Neuronal stem cell (in vitro differentiated cells): ENCODE results near the gene RGS14.
A peak's percentile ranks its signal among the peaks of the same experiment; 100 is the strongest.

ENCODE experiments used
- DNase-seq: peaks from one replicate; pipeline ENCODE4 v3.0.0-alpha.2; 2013; ENCODE audit warnings: low spot score
- H2AFZ ChIP-seq: one replicate; pipeline ENCODE4 v1.6.1; 2013; ENCODE audit warnings: mild to moderate bottlenecking, low read length, inconsistent platforms
- H2AK5ac ChIP-seq: 2 replicates; pipeline ENCODE4 v1.6.1; 2013; ENCODE audit warnings: low read depth, mild to moderate bottlenecking, inconsistent platforms, low read length, moderate library complexity, mixed read lengths
- H2BK120ac ChIP-seq: 2 replicates; pipeline ENCODE4 v1.6.1; 2013; ENCODE audit warnings: low read depth, mild to moderate bottlenecking, inconsistent platforms, low read length, moderate library complexity, mixed read lengths
- H2BK12ac ChIP-seq: one replicate; pipeline ENCODE4 v1.6.1; 2013; ENCODE audit warnings: low read length, inconsistent platforms
- H2BK15ac ChIP-seq: 2 replicates; pipeline ENCODE4 v1.6.1; 2013; ENCODE audit warnings: mild to moderate bottlenecking, low read length, inconsistent platforms, mixed read lengths
- H2BK5ac ChIP-seq: one replicate; pipeline ENCODE4 v1.6.1; 2013; ENCODE audit warnings: inconsistent platforms, mild to moderate bottlenecking, low read length, moderate library complexity
- H3K14ac ChIP-seq: one replicate; pipeline ENCODE4 v1.6.1; 2013; ENCODE audit warnings: low read length, inconsistent platforms
- H3K18ac ChIP-seq: 2 replicates; pipeline ENCODE4 v1.6.1; 2013; ENCODE audit warnings: low read length, inconsistent platforms
- H3K23ac ChIP-seq: 2 replicates; pipeline ENCODE4 v1.6.1; 2013; ENCODE audit warnings: low read depth, mild to moderate bottlenecking, mixed read lengths, low read length, inconsistent platforms; ENCODE audit not compliant: poor library complexity
- H3K27ac ChIP-seq: replicated peaks from 3 replicates; pipeline ENCODE4 v1.5.1; 2013; ENCODE audit warnings: low read length, inconsistent platforms
- H3K27me3 ChIP-seq, 3 experiments: 2 replicates each; pipeline ENCODE4 v1.6.1; 2013; ENCODE audit warnings: low read length in 3 of 3, mild to moderate bottlenecking in 2 of 3, inconsistent platforms in 1 of 3, low read depth in 1 of 3, mixed read lengths in 1 of 3, moderate library complexity in 1 of 3; ENCODE audit not compliant: control insufficient read depth in 3 of 3, insufficient read depth in 3 of 3
- H3K36me3 ChIP-seq, 2 donors: replicated peaks in 1 of 2; 2 replicates each; pipeline ENCODE4 v1.6.1; 2013; ENCODE audit warnings: low read length in 2 of 2; ENCODE audit not compliant: control insufficient read depth in 2 of 2, insufficient read depth in 2 of 2
- H3K4ac ChIP-seq: 2 replicates; pipeline ENCODE4 v1.6.1; 2013; ENCODE audit warnings: inconsistent platforms, mild to moderate bottlenecking, low read length, moderate library complexity
- H3K4me1 ChIP-seq, 2 donors: 1 replicate in 1 of 2; 2 replicates in 1 of 2; pipeline ENCODE4 v1.6.1; 2013; ENCODE audit warnings: low read length in 2 of 2, low read depth in 1 of 2; ENCODE audit not compliant: control insufficient read depth in 2 of 2, insufficient read depth in 1 of 2
- H3K4me2 ChIP-seq: one replicate; pipeline ENCODE4 v1.6.1; 2013; ENCODE audit warnings: mild to moderate bottlenecking, low read length, inconsistent platforms; ENCODE audit not compliant: insufficient read depth, poor library complexity, severe bottlenecking
- H3K4me3 ChIP-seq, 2 donors: 2 replicates each; pipeline ENCODE4 v1.5.1; 2013; ENCODE audit warnings: low read length in 2 of 2, mild to moderate bottlenecking in 2 of 2, inconsistent platforms in 1 of 2, moderate library complexity in 1 of 2
- H3K79me1 ChIP-seq: one replicate; pipeline ENCODE4 v1.6.1; 2013; ENCODE audit warnings: low read depth, mild to moderate bottlenecking, inconsistent platforms, low read length, moderate library complexity
- H3K9ac ChIP-seq: one replicate; pipeline ENCODE4 v1.6.1; 2013; ENCODE audit warnings: mild to moderate bottlenecking, low read depth, low read length, inconsistent platforms; ENCODE audit not compliant: poor library complexity
- H3K9me3 ChIP-seq, 2 donors: replicated peaks in 1 of 2; 2 replicates each; pipeline versions ENCODE3 to v1.6.1; 2013; ENCODE audit warnings: low read length in 2 of 2, mild to moderate bottlenecking in 2 of 2, inconsistent platforms in 1 of 2, low read depth in 1 of 2, mixed read lengths in 1 of 2, moderate library complexity in 1 of 2; ENCODE audit not compliant: control insufficient read depth in 2 of 2, insufficient read depth in 1 of 2
- H4K8ac ChIP-seq: one replicate; pipeline ENCODE4 v1.6.1; 2013; ENCODE audit warnings: low read depth, mild to moderate bottlenecking, inconsistent platforms, low read length, moderate library complexity
- H4K91ac ChIP-seq: one replicate; pipeline ENCODE4 v1.6.1; 2013; ENCODE audit warnings: low read length, low read depth, mild to moderate bottlenecking, inconsistent platforms; ENCODE audit not compliant: poor library complexity
- WGBS, 2 donors: extraction: QIAGEN DNeasy Blood & Tissue Kit; methylation state at CpG; one replicate each; pipeline ENCODE4 v1.1.7; 2013; ENCODE audit warnings: missing lambda C conversion rate in 2 of 2, mixed read lengths in 1 of 2; ENCODE audit not compliant: insufficient read length in 2 of 2, insufficient replicate concordance in 1 of 2; ENCODE audit errors: extremely low coverage in 2 of 2; 5-methylcytosine and 5-hydroxymethylcytosine counted together

The RGS14 gene

DNA sequence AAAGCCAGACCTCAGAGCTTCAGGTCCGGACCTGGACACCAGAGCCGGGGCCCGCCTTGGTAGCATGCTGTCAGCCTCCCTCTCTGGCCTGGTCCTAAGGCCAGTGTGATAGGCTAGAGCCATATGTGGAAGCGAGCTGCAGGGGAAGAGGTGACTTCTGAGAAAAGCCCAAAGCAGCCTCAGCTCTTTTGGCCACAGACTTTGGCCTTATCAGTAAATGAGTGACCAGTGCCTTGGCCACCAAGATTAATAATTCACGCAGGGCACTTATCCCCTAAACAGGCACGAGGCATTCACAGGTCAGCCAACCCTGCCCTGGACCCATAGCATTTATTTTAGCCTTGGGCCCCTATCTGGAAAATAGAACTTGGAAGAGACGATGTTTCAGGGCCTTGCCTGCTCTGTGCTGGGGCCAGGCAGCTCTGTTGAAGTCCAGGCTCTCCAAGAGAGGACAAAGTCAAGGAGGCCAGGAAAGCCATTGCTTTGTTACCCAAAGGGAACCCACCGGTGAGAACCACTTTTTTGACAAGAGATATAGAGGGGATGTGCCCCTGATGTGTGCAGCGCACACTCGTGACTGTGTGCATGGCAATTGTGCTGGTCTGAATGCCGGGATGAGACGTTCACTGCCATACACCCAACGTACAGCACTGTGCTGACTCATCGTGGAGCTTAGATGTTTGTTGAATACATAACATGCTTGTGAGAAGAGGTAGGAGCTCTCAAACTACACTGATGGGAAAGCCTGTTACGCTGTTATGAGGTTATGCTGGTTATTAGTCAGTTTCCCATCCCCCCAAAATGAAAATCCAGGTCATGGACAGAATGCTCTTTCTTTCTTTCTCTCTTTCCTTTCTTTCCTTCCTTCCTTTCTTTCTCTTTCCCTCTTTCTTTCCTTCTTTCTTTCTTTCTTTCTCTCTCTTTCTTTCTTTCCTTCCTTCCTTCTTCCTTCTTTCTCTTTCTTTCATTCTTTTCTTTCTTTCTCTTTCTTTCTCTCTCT lies 21.5 kb downstream of the RGS14 start:
- no peak for DNase-seq
- H3K27ac ChIP-seq, result no peak overlapping the region

DNA sequence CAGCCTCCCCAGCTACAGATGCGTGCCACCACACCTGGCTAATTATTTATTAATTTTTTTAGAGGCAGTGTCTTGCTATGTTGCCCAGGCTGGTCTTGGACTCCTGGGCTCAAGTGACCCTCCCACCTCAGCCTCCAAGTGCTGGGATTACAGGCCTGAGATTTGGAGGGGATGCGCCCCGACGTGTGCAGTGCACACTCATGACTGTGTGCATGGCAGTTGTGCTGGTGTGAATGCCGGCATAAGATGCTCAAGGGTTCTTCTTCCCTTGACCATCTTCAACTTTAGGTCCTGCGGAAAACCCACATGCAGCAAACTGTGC lies 23.0 kb downstream of the RGS14 start:
- Histone ChIP-seq H3K9me3 (no peaks in the 10 kb centered on the region), H4K91ac (no peak overlapping the region), H3K36me3 (no peaks in the 10 kb centered on the region), H2AFZ (no peak overlapping the region), H3K18ac (no peak overlapping the region), H3K9ac (no peak overlapping the region), H2BK5ac (no peak overlapping the region), H2BK12ac (no peak overlapping the region), H3K4me1 (peaks cover 0 to 3% of the 10 kb centered on the region in 2 donors), H4K8ac (no peak overlapping the region), H3K23ac (no peak overlapping the region), H2BK15ac (no peak overlapping the region), H3K4me2 (no peak overlapping the region), H3K4ac (no peak overlapping the region), H3K27ac (no peak overlapping the region), H3K27me3 (peaks cover 0 to 32% (median 2%) of the 10 kb centered on the region in 3 experiments), H2BK120ac (no peak overlapping the region), H3K14ac (no peak overlapping the region), H3K4me3 (no peak overlapping the region), H2AK5ac (no peak overlapping the region), H3K79me1 (no peaks in the 10 kb centered on the region)
- no CpG with 5 or more reads among the region's 6 CpGs for WGBS, 2 donors
- no peak for DNase-seq

More for the DNA sequence above, 21.5 kb downstream of the RGS14 start:
- H2AFZ ChIP-seq, result peak overlapping the region; percentile 72
- no peak overlapping the region for H4K8ac ChIP-seq
- H2BK12ac ChIP-seq, result no peak overlapping the region
- no peak overlapping the region for H2BK15ac ChIP-seq
- H3K14ac ChIP-seq, result no peak overlapping the region
- peaks cover 0 to 19% (median 2%) of the 10 kb centered on the region in 3 experiments for H3K27me3 ChIP-seq
- H2AK5ac ChIP-seq, result no peak overlapping the region
- no peak overlapping the region for H4K91ac ChIP-seq
- H3K18ac ChIP-seq, result no peak overlapping the region
- H3K4me1 ChIP-seq, result peaks cover 0 to 3% of the 10 kb centered on the region in 2 donors
- H2BK5ac ChIP-seq, result no peak overlapping the region
- H3K4me3 ChIP-seq, result no peak overlapping the region
- WGBS, 2 donors, result no CpG with 5 or more reads among the region's 15 CpGs
- no peaks in the 10 kb centered on the region for H3K9me3 ChIP-seq
- H3K9ac ChIP-seq, result no peak overlapping the region
- H3K4ac ChIP-seq, result no peak overlapping the region
- no peak overlapping the region for H3K4me2 ChIP-seq
- H2BK120ac ChIP-seq, result no peak overlapping the region
- no peak overlapping the region for H3K23ac ChIP-seq
- no peaks in the 10 kb centered on the region for H3K36me3 ChIP-seq
- H3K79me1 ChIP-seq, result no peaks in the 10 kb centered on the region

DNA sequence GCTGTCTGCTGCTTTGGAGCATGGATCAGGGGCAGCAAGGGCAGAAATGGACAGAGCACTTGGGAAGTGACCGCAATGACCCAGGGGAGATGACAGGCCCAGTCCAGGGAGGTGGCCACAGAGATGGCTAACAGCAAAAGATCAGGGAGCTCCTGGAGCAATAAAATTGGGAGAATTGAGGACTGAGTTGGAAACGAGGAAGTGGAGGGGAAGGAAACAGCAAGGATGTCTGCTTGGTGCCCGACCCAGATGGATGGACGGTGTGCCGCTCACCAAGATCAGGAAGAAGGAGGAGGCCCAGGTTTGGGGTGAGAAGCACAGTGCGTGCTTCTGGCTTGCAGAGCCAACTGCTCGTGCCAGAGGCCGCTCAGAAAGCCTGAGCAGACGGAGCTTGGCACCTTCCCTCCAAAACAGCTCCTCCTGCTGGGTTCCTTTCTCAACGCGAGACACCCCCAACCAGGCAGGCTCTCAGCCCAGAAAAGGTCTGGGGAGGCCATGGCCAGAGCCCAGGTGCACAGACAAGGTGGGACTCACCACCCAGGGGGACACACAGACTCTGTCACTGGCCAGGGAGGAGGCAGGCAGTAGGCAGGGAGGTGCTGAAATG lies 24.8 kb downstream of the RGS14 start:
- H3K18ac ChIP-seq, result peak overlapping the region; percentile 82
- no peak overlapping the region for H2BK120ac ChIP-seq
- no peak overlapping the region for H3K4me2 ChIP-seq
- no peak overlapping the region for H3K14ac ChIP-seq
- H2BK15ac ChIP-seq, result peak overlapping the region; percentile 37
- H2AFZ ChIP-seq, result peak overlapping the region; percentile 6
- H3K9me3 ChIP-seq, result no peaks in the 10 kb centered on the region
- H3K79me1 ChIP-seq, result no peaks in the 10 kb centered on the region
- WGBS, 2 donors, result no CpG with 5 or more reads among the region's 11 CpGs
- DNase-seq, result no peak
- H2AK5ac ChIP-seq, result peak overlapping the region; percentile 68
- H4K8ac ChIP-seq, result peak overlapping the region; percentile 21
- no peak overlapping the region for H2BK5ac ChIP-seq
- peaks cover 0 to 44% (median 2%) of the 10 kb centered on the region in 3 experiments for H3K27me3 ChIP-seq
- no peak overlapping the region for H3K4ac ChIP-seq
- H4K91ac ChIP-seq, result peak overlapping the region; percentile 94
- H2BK12ac ChIP-seq, result no peak overlapping the region
- H3K36me3 ChIP-seq, result no peaks in the 10 kb centered on the region
- peak overlapping the region; percentile 54 for H3K9ac ChIP-seq
- peak overlapping the region; percentile 75 for H3K23ac ChIP-seq
- H3K27ac ChIP-seq, result no peak overlapping the region
- no peak overlapping the region for H3K4me3 ChIP-seq
- H3K4me1 ChIP-seq, result peaks cover 0 to 3% of the 10 kb centered on the region in 2 donors

DNA sequence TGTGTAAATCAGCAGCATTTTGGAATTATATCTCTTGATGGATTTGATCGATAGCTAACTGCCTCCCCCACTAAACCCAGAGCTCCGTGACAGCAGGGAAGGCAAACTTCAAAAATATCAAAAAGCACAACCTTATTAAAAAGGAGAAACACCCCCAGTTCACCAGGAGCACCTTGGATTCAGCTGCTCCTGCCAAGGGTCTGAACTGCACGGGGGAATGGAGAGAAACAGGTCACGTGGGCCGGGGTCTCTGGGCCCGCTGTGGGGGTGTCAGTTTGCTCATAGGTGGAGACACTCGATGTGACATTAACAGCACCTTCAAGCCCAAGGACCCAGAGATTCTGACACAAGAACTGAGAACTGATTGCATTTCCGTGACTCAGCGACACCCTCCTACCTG lies 25.5 kb downstream of the RGS14 start:
- H3K23ac ChIP-seq, result no peak overlapping the region
- WGBS, 2 donors, result no CpG with 5 or more reads among the region's 9 CpGs

More for the DNA sequence above, 25.5 kb downstream of the RGS14 start:
- Histone ChIP-seq H3K4me3 (no peak overlapping the region), H3K9me3 (no peaks in the 10 kb centered on the region), H4K8ac (no peak overlapping the region), H3K9ac (no peak overlapping the region), H3K79me1 (no peaks in the 10 kb centered on the region), H2BK5ac (peak overlapping the region; percentile 39), H3K27me3 (peaks cover 0 to 46% (median 2%) of the 10 kb centered on the region in 3 experiments), H2BK15ac (no peak overlapping the region), H2AFZ (no peak overlapping the region), H3K18ac (no peak overlapping the region), H4K91ac (no peak overlapping the region), H2AK5ac (peak overlapping the region; percentile 83), H2BK12ac (no peak overlapping the region), H3K36me3 (no peaks in the 10 kb centered on the region), H3K27ac (no peak overlapping the region), H3K4me2 (no peak overlapping the region), H3K14ac (no peak overlapping the region), H3K4me1 (peaks cover 0 to 3% of the 10 kb centered on the region in 2 donors), H2BK120ac (no peak overlapping the region), H3K4ac (no peak overlapping the region)
- DNase-seq, result no peak
